ENCODE measurements around the gene CCDC80.
"Not testable (repeated sequence)": the region's sequence is repeated elsewhere in the genome, so short reads cannot be mapped to it uniquely, and the experiment has no call there.

CCDC80 gene

DNA sequence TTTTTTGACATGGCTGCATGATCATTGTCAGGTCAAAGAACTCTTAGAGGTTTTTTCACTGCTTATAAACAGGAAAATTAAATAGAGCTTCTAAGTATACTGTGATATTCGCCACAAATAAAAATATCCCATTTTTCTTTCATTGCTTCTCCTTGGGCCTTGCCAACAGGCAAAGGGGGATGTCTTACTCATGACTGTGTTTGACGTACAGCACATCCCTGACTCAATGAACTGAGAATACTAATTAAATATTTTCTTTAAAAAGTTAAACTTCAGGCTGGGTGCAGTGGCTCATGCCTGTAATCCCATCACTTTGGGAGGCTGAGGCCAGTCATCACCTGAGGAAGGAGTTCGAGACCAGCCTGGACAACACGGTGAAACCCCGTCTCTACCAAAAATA is 41.4 kb upstream of the CCDC80 start:
- Histone ChIP-seq H3K4me1 (ENCODE audit: control insufficient read depth, insufficient read depth, low read length) (peaks cover 13% of the 10 kb centered on the region), H3K9me3 (ENCODE audit: control insufficient read depth, low read length) (no peaks in the 10 kb centered on the region), H3K27ac (ENCODE audit: insufficient read depth, low read depth, low read length, poor library complexity, severe bottlenecking) (no peak overlapping the region), H3K4me3 (ENCODE audit: insufficient read depth, low read depth, low read length) (no peak overlapping the region), H3K27me3 (ENCODE audit: control insufficient read depth, insufficient read depth, low read length, poor library complexity, severe bottlenecking) (no peaks in the 10 kb centered on the region), H3K36me3 (ENCODE audit: control insufficient read depth, insufficient read depth, low read length) (no peaks in the 10 kb centered on the region)
- 92 to 97% methylated on average over 4 to 5 of the region's 5 CpGs for WGBS, 2 experiments

GRCh38 chr3:112681822-112682325 is 40.9 kb upstream of the CCDC80 start:
- Histone ChIP-seq H3K27ac (ENCODE audit: insufficient read depth, low read depth, low read length, poor library complexity, severe bottlenecking) (no peak overlapping the region), H3K9me3 (ENCODE audit: control insufficient read depth, low read length) (no peaks in the 10 kb centered on the region), H3K36me3 (ENCODE audit: control insufficient read depth, insufficient read depth, low read length) (no peaks in the 10 kb centered on the region), H3K4me1 (ENCODE audit: control insufficient read depth, insufficient read depth, low read length) (peaks cover 8% of the 10 kb centered on the region), H3K27me3 (ENCODE audit: control insufficient read depth, insufficient read depth, low read length, poor library complexity, severe bottlenecking) (no peaks in the 10 kb centered on the region), H3K4me3 (ENCODE audit: insufficient read depth, low read depth, low read length) (no peak overlapping the region)
- 89 to 98% methylated on average over 2 of the region's 2 CpGs for WGBS, 2 experiments

GRCh38 chr3:112676659-112677234 is 35.8 kb upstream of the CCDC80 start:
- Histone ChIP-seq H3K27me3 (ENCODE audit: control insufficient read depth, insufficient read depth, low read length, poor library complexity, severe bottlenecking) (no peaks in the 10 kb centered on the region), H3K9me3 (ENCODE audit: control insufficient read depth, low read length) (no peaks in the 10 kb centered on the region), H3K36me3 (ENCODE audit: control insufficient read depth, insufficient read depth, low read length) (no peaks in the 10 kb centered on the region), H3K4me1 (ENCODE audit: control insufficient read depth, insufficient read depth, low read length) (peaks cover 5% of the 10 kb centered on the region), H3K27ac (ENCODE audit: insufficient read depth, low read depth, low read length, poor library complexity, severe bottlenecking) (no peak overlapping the region), H3K4me3 (ENCODE audit: insufficient read depth, low read depth, low read length) (no peak overlapping the region)
- 66 to 67% methylated on average over 6 of the region's 6 CpGs for WGBS, 2 experiments

- no peak overlapping the region for H3K27ac ChIP-seq (ENCODE audit: insufficient read depth, low read depth, low read length, poor library complexity, severe bottlenecking)
- no peaks in the 10 kb centered on the region for H3K36me3 ChIP-seq (ENCODE audit: control insufficient read depth, insufficient read depth, low read length)
- no peak overlapping the region for H3K4me3 ChIP-seq (ENCODE audit: insufficient read depth, low read depth, low read length)
- WGBS, 2 experiments = 90 to 100% methylated on average over 4 of the region's 4 CpGs
- H3K4me1 ChIP-seq (ENCODE audit: control insufficient read depth, insufficient read depth, low read length) = peaks cover 5% of the 10 kb centered on the region
- no peaks in the 10 kb centered on the region for H3K27me3 ChIP-seq (ENCODE audit: control insufficient read depth, insufficient read depth, low read length, poor library complexity, severe bottlenecking)
- H3K9me3 ChIP-seq (ENCODE audit: control insufficient read depth, low read length) = no peaks in the 10 kb centered on the region
Measured at GRCh38 chr3:112675943-112676535, 35.1 kb upstream of the CCDC80 start.

GRCh38 chr3:112675349-112675748 is 34.4 kb upstream of the CCDC80 start:
- H3K36me3 ChIP-seq (ENCODE audit: control insufficient read depth, insufficient read depth, low read length) = no peaks in the 10 kb centered on the region
- no peak overlapping the region for H3K4me3 ChIP-seq (ENCODE audit: insufficient read depth, low read depth, low read length)
- no peaks in the 10 kb centered on the region for H3K9me3 ChIP-seq (ENCODE audit: control insufficient read depth, low read length)
- 78 to 81% methylated on average over 6 of the region's 6 CpGs for WGBS, 2 experiments
- no peak overlapping the region for H3K27ac ChIP-seq (ENCODE audit: insufficient read depth, low read depth, low read length, poor library complexity, severe bottlenecking)
- peaks cover 5% of the 10 kb centered on the region for H3K4me1 ChIP-seq (ENCODE audit: control insufficient read depth, insufficient read depth, low read length)
- H3K27me3 ChIP-seq (ENCODE audit: control insufficient read depth, insufficient read depth, low read length, poor library complexity, severe bottlenecking) = no peaks in the 10 kb centered on the region

- Histone ChIP-seq H3K27me3 (ENCODE audit: control insufficient read depth, insufficient read depth, low read length, poor library complexity, severe bottlenecking) (no peaks in the 10 kb centered on the region), H3K9me3 (ENCODE audit: control insufficient read depth, low read length) (no peaks in the 10 kb centered on the region), H3K27ac (ENCODE audit: insufficient read depth, low read depth, low read length, poor library complexity, severe bottlenecking) (no peak overlapping the region), H3K36me3 (ENCODE audit: control insufficient read depth, insufficient read depth, low read length) (no peaks in the 10 kb centered on the region), H3K4me3 (ENCODE audit: insufficient read depth, low read depth, low read length) (no peak overlapping the region), H3K4me1 (ENCODE audit: control insufficient read depth, insufficient read depth, low read length) (peaks cover 5% of the 10 kb centered on the region)
- WGBS, 2 experiments = 87% methylated on average over 5 of the region's 5 CpGs
Measured at GRCh38 chr3:112672716-112673541, 32.0 kb upstream of the CCDC80 start.

GRCh38 chr3:112671930-112672715 is 31.2 kb upstream of the CCDC80 start:
- Histone ChIP-seq H3K27ac (ENCODE audit: insufficient read depth, low read depth, low read length, poor library complexity, severe bottlenecking) (no peak overlapping the region), H3K4me3 (ENCODE audit: insufficient read depth, low read depth, low read length) (no peak overlapping the region), H3K9me3 (ENCODE audit: control insufficient read depth, low read length) (no peaks in the 10 kb centered on the region), H3K36me3 (ENCODE audit: control insufficient read depth, insufficient read depth, low read length) (no peaks in the 10 kb centered on the region), H3K4me1 (ENCODE audit: control insufficient read depth, insufficient read depth, low read length) (peaks cover 5% of the 10 kb centered on the region), H3K27me3 (ENCODE audit: control insufficient read depth, insufficient read depth, low read length, poor library complexity, severe bottlenecking) (no peaks in the 10 kb centered on the region)
- WGBS, 2 experiments = 90 to 94% methylated on average over 4 of the region's 4 CpGs

DNA sequence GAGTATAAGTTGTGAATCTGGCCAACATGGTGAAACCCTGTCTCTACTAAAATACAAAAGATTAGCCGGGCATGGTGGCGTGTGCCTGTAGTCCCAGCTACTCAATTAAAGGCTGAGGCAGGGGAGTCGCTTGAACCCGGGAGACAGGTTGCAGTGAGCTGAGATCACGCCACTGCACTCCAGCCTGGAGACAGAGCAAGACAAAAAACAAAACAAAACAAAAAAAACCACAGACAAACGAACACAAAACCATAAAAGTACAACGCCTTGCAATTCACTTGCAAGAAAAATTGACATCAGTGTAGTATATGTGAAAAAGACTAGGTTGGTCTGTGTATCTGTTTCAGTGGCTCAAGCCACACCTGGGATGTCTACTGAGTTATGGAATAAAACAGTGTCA is 29.9 kb upstream of the CCDC80 start:
- Histone ChIP-seq H3K27me3 (ENCODE audit: control insufficient read depth, insufficient read depth, low read length, poor library complexity, severe bottlenecking) (no peaks in the 10 kb centered on the region), H3K9me3 (ENCODE audit: control insufficient read depth, low read length) (no peaks in the 10 kb centered on the region), H3K36me3 (ENCODE audit: control insufficient read depth, insufficient read depth, low read length) (no peaks in the 10 kb centered on the region), H3K27ac (ENCODE audit: insufficient read depth, low read depth, low read length, poor library complexity, severe bottlenecking) (no peak overlapping the region), H3K4me3 (ENCODE audit: insufficient read depth, low read depth, low read length) (no peak overlapping the region), H3K4me1 (ENCODE audit: control insufficient read depth, insufficient read depth, low read length) (peaks cover 5% of the 10 kb centered on the region)
- WGBS, 2 experiments = 92 to 94% methylated on average over 7 of the region's 7 CpGs

DNA sequence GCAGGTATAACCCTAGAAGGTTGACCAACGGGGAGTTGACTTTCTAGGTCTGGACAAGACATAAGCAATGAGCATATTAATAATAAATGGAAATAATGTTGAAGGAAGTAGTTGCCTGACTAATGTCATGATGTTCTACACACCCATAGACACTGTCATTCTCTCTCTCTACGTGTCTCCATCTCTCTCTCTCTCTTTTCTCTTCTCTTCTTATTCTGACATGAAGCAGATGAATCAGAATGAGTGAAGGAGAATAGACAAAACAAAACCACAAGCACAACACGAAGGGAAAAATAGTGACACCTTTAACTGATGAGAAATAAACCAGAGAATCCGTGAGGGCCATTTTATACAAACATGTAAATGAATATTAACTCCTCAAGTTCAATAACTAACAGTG is 26.7 kb upstream of the CCDC80 start:
- Histone ChIP-seq H3K27me3 (ENCODE audit: control insufficient read depth, insufficient read depth, low read length, poor library complexity, severe bottlenecking) (no peaks in the 10 kb centered on the region), H3K36me3 (ENCODE audit: control insufficient read depth, insufficient read depth, low read length) (no peaks in the 10 kb centered on the region), H3K27ac (ENCODE audit: insufficient read depth, low read depth, low read length, poor library complexity, severe bottlenecking) (no peak overlapping the region), H3K9me3 (ENCODE audit: control insufficient read depth, low read length) (no peaks in the 10 kb centered on the region), H3K4me3 (ENCODE audit: insufficient read depth, low read depth, low read length) (no peak overlapping the region), H3K4me1 (ENCODE audit: control insufficient read depth, insufficient read depth, low read length) (peaks cover 2% of the 10 kb centered on the region)
- 90 to 100% methylated on average over 3 to 4 of the region's 4 CpGs for WGBS, 2 experiments

DNA sequence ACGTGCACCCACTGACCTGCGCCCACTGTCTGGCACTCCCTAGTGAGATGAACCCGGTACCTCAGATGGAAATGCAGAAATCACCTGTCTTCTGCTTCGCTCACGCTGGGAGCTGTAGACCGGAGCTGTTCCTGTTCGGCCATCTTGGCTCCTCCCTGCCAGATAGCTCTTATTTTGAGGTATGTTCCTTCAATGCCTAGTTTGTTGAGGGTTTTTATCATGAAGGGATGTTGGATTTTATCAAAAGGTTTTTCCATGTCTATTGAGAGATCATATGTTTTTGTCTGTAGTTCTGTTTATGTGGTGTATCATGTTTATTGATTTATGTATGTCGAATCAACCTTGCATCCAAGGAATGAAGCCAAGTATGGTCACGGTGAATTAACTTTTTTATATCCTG is 24.1 kb upstream of the CCDC80 start:
- not testable (repeated sequence) for H3K27me3 ChIP-seq (ENCODE audit: control insufficient read depth, insufficient read depth, low read length, poor library complexity, severe bottlenecking); H3K36me3 ChIP-seq (ENCODE audit: control insufficient read depth, insufficient read depth, low read length); H3K4me3 ChIP-seq (ENCODE audit: insufficient read depth, low read depth, low read length); H3K27ac ChIP-seq (ENCODE audit: insufficient read depth, low read depth, low read length, poor library complexity, severe bottlenecking); H3K4me1 ChIP-seq (ENCODE audit: control insufficient read depth, insufficient read depth, low read length); H3K9me3 ChIP-seq (ENCODE audit: control insufficient read depth, low read length)
- WGBS, 2 experiments = 93 to 98% methylated on average over 9 of the region's 9 CpGs

All from ectodermal cell (in vitro differentiated cells).